Myocyte (in vitro differentiated cells): ENCODE results near the gene LGALS9. TPM values are rescaled to one million over a fixed set of nuclear protein-coding genes. Genes with fewer than 3 reads are reported as not detected.
"Not testable (repeated sequence)": the region's sequence is repeated elsewhere in the genome, so short reads cannot be mapped to it uniquely, and the experiment has no call there.

ENCODE experiments used
- DNase-seq: peaks from one replicate; pipeline ENCODE4 v3.0.0-alpha.2; 2012; ENCODE audit warnings: low read depth
- total RNA-seq: library from RNA; depleted of rRNA; stranded (reverse); fragments of >200 nt; gene quantifications from 2 replicates; pipeline ENCODE4 v1.2.3, GENCODE V29; 2014

Gene LGALS9
- total RNA-seq, 1 donor from 2014 or later = 0.29 TPM

GRCh38 chr17:27671591-27671910 lies 40.6 kb downstream of the LGALS9 start:
- no peak for DNase-seq

GRCh38 chr17:27671977-27672480 lies 41.0 kb downstream of the LGALS9 start:
- not testable (repeated sequence) for DNase-seq

GRCh38 chr17:27674335-27674734 lies 43.3 kb downstream of the LGALS9 start:
- no peak for DNase-seq

- no peak for DNase-seq
These were observed 46.2 kb downstream of the LGALS9 start for GRCh38 chr17:27677191-27677590.

DNA sequence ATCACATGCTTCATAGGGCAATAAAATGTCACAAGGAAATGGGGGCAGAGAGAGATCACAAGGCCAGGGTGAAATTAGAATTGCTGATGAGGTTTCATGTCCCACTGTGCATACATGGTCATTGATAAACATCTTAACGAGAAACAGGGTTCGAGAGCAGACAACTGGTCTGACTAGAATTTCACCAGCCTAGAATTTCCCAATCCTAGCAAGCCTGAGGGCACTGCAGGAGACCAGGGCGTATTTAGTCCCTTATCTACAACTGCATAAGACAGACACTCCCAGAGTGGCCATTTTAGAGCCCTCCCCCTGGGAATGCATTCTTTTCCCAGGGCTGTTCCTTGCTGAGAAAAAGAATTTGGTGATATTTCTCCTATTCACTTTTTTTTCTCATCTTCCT lies 55.3 kb downstream of the LGALS9 start:
- not testable (repeated sequence) for DNase-seq

- DNase-seq = no peak
These were observed 59.9 kb downstream of the LGALS9 start for GRCh38 chr17:27690882-27691281.

DNA sequence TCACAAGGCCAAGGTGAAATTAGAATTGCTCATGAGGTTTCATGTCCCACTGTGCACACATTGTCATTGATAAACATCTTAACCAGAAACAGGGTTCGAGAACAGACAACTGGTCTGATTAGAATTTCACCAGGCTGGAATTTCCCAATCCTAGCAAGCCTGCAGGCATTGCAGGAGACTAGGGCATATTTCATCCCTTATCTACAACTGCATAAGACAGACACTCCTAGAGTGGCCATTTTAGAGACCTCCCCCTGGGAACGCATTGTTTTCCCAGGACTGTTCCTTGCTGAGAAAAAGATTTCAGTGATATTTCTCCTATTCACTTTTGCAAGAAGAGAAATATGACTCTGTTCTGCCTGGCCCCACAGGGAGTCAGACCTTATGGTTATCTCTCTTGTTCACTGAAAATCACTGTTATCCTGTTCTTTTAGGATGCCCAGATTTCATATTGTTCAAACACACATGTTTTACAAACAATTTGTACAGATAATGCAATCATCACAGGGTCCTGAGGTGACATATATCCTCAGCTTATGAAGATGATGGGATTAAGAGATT lies 64.3 kb downstream of the LGALS9 start:
- DNase-seq = not testable (repeated sequence)

Other genes starting within 250 kb of the LGALS9 start
- 11.7 and 13.9 TPM in 2 replicates for gene KSR1, start 174.7 kb upstream of the LGALS9 start, total RNA-seq
- gene NOS2, start 169.3 kb downstream of the LGALS9 start, total RNA-seq = 0.03 TPM in 1 of 2 replicates, not detected in the other